CMK (cell line): ENCODE measurements around the gene SPON1.

Source experiments
- DNase-seq: peaks from one replicate; pipeline ENCODE4 v3.0.0-alpha.2; 2010; ENCODE audit warnings: low read depth

The SPON1 gene

DNA sequence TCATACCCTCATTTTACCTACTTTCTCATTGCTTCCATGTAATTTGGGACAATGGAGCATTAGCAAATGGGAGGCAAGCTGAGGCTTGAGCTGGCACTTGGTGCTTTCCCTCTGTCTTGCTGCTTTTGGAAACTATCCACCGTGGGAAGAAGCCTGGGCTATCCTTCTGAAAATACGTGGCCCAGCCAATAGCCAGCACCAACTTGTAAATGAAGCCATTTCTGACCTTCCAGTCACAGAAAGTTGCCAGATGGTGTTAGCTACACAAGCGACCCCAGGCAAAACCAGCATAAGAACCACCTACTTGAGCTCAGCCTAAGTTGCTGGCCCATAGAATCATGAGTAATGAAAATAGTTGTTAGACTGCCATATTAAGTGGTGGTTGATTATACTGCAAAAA lies 18.5 kb upstream of the SPON1 start:
- no peak for DNase-seq

- no peak for DNase-seq
Measured at GRCh38 chr11:13944911-13945425, 17.6 kb upstream of the SPON1 start.

DNA sequence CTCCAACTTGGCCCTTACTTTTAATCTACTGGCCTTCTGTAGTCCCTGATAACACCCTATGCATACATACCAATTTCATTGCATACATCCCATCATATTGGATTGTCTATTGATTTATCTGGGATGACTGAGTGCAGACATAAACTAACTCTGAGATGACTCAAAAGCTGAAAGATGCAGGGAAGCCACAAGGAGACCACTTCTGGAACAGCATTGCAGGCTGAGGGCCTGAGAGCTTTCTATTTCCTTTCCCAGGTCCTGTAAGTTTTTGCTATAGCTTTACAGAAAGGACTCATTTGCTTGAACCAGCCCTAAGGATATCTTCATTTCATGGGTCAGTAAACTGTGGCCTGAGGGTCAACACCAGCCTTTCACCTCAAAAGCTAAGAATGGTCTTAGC lies 15.1 kb upstream of the SPON1 start:
- DNase-seq, result no peak

DNA sequence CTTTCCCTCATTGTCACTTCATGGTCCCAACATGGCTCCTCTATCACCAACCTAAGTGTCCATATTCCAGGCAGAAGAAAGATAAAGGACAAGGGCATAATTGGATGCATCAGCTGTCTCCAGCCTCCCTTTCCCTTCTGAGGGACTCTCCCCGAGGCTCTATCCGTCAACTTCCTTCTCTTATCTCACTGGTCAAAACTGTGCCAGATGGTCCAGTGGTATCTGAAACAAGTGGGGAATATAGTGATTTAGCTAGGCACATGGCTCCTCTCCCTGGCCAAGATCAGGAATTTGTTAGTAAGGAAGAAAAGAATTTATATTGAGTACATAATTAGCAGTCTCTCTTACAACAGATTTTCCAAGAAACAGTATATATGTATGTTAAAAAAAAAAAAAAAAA lies 12.6 kb upstream of the SPON1 start:
- DNase-seq, result no peak

DNA sequence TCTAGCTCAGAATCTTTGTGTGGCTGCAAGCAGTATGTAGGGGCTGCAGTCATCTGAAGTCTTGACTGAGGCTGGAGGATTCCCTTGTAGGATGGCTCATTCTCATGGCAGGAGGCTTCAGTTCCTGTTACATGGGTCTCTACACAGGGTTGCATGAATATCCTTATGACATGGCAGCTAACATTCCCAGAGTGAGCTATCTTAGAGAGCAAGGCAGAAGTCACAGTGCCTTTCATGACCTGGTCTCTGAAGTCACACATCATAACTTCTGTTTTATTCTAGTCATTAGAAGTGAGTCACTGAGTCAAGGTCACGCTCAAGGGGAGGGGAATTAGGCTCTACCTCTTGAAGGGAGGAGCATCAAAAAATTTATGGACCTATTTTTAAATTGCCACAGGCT lies 10.3 kb upstream of the SPON1 start:
- no peak for DNase-seq

DNA sequence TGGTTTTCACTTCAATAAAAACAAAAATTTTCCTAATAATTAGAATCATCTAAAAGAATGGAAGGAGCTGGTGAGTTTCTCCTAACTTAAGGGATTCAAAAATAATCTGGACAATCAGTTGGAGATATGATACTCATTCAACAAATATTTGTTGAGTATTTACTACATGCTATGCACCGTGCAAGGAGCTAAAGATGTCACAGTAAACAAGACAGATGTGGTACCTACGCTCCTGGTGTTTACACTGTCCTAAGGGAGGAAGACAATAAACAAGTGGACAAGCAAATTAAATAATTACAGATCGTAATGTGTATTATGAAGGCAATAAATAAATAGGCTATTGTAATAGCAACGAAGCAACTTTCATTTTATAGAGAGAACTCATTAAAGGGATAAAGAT lies 9.9 kb upstream of the SPON1 start:
- DNase-seq, result no peak

- no peak for DNase-seq
Measured at GRCh38 chr11:13954591-13954990, 7.9 kb upstream of the SPON1 start.

DNA sequence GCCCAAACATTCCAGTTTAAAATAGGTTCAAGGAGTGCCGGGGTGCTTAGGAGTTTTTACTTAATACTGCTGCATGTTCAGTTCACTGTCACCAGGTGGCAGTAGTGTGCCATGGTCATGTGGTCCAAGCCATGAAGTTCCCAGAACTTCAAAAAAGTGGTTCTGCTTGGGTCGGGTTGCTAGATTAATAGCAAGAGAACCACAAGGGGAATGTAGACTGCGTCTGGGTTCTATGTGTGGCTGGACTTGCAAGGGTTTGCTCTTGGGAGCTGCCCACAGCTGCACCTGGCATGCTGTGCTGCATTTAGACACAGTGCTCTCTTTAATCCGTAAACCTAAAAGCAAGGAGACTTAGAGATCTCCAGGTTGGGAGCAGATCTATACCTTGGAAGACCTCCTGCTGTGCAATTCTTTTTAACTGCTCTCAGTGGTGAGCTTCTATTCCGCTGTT lies 6.5 kb upstream of the SPON1 start:
- DNase-seq, result peak; percentile 36

GRCh38 chr11:13956988-13957387 lies 5.5 kb upstream of the SPON1 start:
- DNase-seq, result no peak

DNA sequence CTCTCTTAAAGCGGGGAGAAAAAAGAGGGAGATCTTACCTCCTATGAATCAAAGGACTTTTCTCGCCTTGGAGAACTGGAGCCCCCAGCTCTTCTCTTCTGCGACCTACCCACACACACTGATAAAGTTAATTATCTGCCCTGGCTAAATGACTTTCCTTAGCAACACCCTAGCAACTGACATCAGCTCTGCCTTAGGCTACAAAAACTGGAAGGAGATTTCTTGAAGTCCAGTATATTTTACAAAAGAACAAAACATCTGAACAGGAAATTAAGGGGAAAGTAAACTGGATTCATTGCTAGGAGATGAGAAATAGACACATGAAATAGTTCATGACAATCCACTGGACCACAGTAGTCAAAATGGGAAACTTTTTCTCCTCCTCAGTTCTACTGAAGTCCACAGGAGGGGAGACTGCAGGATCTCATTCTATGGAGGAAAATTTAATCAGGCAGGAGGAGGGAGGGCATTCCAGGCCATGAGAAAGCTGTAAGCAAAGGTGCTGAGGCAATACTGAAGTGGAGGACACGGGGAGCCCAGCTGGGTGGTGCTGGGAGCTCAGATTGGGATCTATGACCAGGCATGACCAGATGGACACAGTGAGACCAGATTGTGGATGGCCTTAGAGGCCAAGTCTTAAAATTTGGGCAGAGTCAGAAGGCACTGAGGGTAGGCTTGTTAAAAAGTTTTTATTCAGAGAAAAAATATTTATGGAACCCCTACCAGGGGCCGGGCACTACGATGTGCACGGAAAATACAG lies 3.7 kb upstream of the SPON1 start:
- DNase-seq, result no peak

GRCh38 chr11:13962198-13962561 lies 343 bp upstream of the SPON1 start:
- no peak for DNase-seq

DNA sequence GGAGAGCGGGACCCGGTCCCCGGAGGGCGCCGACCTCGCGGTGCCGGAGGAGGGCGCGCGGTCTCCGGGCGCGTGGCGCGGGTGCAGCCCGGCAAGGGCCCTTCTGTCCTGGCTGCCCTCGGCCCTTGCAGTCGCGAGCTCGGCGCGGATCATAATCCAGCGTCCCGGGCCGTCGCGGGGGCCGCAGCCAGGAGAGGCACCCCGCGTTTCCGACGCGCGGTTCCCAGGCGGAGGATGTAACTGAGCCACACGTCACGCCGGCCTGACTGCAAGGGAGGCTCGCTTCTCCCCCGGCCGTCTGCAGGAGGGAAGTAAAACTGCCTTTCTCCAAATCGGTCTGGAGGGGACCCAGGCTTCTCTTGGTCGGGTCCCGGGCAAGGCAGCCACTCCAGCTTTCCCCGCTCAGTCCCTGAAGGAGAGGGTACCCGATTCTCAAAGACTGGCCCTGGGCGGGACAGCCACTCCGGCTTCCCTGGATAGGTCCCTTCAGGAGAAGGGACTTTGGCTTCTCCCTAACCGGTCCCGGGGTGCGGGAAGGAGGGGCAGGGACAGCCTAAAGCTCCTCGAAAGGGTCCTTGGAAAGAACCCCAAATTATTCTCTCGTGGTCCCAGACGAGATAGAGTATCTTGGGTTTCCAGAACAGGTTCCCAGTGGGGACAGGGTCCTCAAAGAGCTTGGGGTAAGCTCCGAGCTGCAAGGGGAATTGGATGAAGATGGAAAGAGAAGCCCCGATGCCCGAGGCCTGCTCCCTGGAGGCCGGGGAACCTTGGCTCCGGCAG lies 836 bp downstream of the SPON1 start:
- DNase-seq, result no peak

GRCh38 chr11:13963949-13964770 lies 1.6 kb downstream of the SPON1 start:
- no peak for DNase-seq

GRCh38 chr11:13964771-13965074 lies 2.2 kb downstream of the SPON1 start:
- DNase-seq, result no peak

DNA sequence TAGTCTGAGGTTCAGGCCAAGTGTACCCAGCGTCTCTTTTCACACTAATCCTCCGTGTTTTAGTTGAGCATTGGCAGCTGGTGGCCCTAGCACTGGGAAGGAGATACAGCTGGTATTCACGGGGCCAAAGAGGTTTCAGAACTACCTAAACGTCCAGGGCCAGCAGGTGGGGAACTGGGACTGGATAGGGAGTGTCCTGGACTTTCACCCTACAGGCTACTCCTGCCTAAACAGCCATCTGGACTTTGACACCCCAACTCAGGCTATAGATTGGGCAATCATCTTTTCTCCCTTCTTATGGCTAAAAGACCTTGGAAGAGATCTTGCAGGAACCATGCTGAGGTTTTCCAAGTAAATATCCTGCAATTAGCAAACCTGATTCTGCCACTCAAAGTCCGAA lies 2.8 kb downstream of the SPON1 start:
- DNase-seq, result no peak

- no peak for DNase-seq
Measured at GRCh38 chr11:13966013-13966412, 3.5 kb downstream of the SPON1 start.

- DNase-seq, result no peak
Measured at GRCh38 chr11:13966486-13966885, 4.0 kb downstream of the SPON1 start.

GRCh38 chr11:13970986-13971385 lies 8.5 kb downstream of the SPON1 start:
- DNase-seq, result no peak

GRCh38 chr11:13972043-13972910 lies 9.8 kb downstream of the SPON1 start:
- DNase-seq, result no peak

- DNase-seq, result no peak
Measured at GRCh38 chr11:13972944-13973343, 10.4 kb downstream of the SPON1 start.

DNA sequence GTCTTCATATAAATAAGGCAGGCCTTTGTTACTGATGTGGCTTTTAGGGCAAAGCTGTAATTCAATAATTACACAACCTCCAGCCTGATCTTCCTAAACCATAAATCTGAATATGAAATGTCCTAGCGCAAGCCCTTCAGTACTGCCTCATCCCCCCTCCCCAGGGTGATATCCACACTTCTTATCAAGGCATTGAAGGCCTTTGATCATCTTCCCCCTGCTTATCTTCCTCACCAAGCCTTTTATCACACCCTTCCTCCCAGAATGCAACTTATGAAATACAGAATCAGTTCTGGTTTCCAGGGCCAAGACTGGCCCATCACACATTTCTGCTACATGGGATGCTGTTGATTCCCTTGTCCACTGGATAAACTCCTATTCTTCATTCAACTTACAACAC lies 12.1 kb downstream of the SPON1 start:
- no peak for DNase-seq
